Glomerular endothelial cell (primary cell): ENCODE data around the gene RAB5A. TPM values are rescaled to one million over a fixed set of nuclear protein-coding genes. Genes with fewer than 3 reads are reported as not detected.
"Not testable (repeated sequence)": the region's sequence is repeated elsewhere in the genome, so short reads cannot be mapped to it uniquely, and the experiment has no call there.

Source experiments
- DNase-seq: peaks from one replicate; pipeline ENCODE4 v3.0.0-alpha.2; 2011; ENCODE audit warnings: low read depth, low spot score; ENCODE audit errors: extremely low read depth
- total RNA-seq: library from RNA; depleted of rRNA; stranded (reverse); fragments of >200 nt; gene quantifications from 2 replicates; pipeline ENCODE4 v1.2.3, GENCODE V29; 2015

RAB5A gene
- total RNA-seq, 1 donor from 2014 or later = 104 TPM

DNA sequence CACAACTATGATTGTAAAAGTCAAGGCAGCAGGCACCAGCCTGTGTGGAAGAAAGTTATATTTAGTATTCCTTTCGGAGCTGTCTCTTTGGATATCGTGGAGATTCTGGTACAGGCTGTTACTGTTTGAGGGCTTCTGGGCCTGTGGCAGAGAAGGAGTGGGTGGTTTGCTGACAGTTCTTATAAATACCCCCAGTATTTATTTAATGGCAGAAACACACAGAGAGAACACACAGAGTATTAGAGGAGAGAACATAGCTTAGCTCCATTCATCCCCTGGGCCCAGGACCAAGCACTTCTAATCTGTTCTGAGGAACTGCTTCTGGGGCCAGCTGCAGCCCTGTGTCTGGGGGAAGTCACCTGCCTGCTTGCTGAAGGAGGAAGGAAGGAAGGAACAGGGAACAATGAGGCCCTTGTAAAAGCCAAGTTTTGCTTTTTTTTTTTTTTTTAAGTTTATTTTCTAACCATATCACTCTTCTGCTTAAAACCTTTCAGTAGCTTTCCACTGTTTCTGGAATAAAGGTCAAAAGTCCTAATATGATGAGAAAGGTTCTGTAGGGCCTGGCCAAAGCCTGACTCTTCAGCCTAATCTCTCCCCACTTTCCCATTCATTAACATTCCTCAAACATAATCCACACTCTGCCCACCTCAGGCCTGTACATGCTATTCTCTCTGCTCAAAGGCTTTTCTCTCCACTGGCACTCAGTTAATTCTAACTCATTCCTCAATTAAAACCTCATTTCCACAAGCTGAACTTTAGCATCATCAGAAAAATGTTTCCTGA is 76.9 kb downstream of the RAB5A start:
- no peak for DNase-seq

DNA sequence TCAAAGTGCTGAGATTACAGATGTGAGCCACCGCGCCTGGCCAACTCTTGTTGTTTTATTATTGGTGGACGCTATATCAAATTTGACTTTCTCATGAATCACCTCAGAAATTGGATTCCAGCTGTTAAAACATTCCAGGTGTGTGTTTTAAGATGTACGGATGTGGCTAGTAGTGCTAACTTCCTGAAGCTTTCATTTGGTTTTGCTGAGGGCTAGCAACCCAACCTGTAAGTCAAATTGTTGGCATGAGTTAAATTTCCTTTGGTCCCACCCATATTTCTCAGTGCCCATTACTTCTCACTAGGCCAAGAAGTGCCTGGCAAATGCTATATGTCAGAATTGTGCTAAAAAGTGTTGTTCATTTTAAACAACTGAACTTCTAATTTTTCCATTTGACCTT is 80.2 kb downstream of the RAB5A start:
- DNase-seq = no peak

DNA sequence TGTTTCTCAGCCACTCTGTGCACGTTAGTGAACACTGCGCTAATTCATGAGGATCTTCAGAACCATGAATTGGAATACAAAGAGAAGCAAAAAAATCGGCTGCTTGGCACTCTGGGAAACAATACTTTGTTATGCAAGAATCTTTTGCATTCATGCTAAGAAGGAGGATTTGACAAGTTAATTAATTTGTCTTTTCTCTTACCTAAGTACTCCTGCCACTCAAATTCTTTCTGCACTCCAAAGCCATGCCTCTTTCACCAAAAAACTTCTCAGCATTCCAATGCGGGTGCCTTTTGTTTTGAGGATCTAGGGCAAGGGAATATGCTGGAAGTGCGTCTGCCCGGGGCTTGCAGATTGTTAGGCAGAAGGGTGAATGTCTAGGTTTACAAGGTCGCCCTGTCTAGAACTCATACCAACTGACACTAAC is 82.0 kb downstream of the RAB5A start:
- DNase-seq = no peak

DNA sequence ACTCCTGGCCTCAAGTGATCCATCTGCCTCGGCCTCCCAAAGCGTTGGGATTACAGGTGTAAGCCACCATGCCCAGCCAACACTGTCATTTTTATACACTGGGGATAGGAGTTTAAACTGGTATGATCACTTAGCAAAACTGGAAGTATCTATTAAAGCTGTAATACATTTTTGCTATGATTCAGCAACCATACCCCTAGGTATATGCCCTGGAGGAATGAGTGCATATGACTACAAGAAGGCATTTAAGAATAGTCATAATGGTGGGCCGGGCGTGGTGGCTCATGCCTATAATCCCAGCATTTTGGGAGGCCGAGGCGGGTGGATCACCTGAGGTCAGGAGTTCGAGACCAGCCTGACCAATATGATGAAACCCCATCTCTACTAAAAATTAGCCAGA is 85.0 kb downstream of the RAB5A start:
- not testable (repeated sequence) for DNase-seq

Other genes starting within 250 kb of the RAB5A start
- not detected in 2 replicates for gene EFHB, start 12.9 kb upstream of the RAB5A start, total RNA-seq
- not detected in 2 replicates for gene PP2D1, start 65.2 kb downstream of the RAB5A start, total RNA-seq
- 9.5 and 15.1 TPM in 2 replicates for gene KAT2B, start 93.3 kb downstream of the RAB5A start, total RNA-seq
- 1.7 and 4.3 TPM in 2 replicates for gene SGO1, start 239.1 kb downstream of the RAB5A start, total RNA-seq